ENCODE data around the gene CD248.
"Not testable (repeated sequence)": the region's sequence is repeated elsewhere in the genome, so short reads cannot be mapped to it uniquely, and the experiment has no call there.

Gene CD248

GRCh38 chr11:66276619-66277018 is 40.2 kb downstream of the CD248 start:
- DNase-seq (ENCODE audit: low read depth in 2 of 2), result not testable (repeated sequence)

DNA sequence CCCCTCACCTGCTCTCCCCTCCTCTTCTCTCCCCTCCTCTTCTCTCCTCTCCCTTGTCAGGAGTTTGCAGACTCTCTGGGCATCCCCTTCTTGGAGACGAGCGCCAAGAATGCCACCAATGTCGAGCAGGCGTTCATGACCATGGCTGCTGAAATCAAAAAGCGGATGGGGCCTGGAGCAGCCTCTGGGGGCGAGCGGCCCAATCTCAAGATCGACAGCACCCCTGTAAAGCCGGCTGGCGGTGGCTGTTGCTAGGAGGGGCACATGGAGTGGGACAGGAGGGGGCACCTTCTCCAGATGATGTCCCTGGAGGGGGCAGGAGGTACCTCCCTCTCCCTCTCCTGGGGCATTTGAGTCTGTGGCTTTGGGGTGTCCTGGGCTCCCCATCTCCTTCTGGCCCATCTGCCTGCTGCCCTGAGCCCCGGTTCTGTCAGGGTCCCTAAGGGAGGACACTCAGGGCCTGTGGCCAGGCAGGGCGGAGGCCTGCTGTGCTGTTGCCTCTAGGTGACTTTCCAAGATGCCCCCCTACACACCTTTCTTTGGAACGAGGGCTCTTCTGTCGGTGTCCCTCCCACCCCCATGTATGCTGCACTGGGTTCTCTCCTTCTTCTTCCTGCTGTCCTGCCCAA is 40.7 kb downstream of the CD248 start:
- no peak for DNase-seq (ENCODE audit: low read depth in 2 of 2)

DNA sequence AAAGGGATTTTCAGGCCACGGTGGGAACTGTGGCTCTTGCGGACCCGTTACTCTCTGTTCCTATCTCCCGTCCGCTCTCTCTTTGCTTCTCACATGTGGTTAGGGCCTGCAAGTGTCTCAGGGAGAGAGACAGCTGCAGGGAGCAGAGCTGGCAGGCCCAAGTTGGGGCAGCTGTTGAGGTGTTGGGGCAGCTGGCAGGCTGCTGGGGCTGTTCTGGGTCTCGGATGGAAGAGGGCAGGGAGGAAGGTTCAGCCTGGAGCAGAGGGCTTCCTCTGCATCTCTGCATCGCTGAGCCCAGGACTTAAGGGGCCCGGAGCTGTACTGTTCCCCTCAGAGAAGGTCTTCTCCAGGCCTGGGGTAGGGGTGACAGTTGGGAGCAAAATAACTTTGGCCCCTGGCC is 41.4 kb downstream of the CD248 start:
- DNase-seq (ENCODE audit: low read depth in 2 of 2), result no peak

GRCh38 chr11:66274219-66274618 is 42.6 kb downstream of the CD248 start:
- DNase-seq (ENCODE audit: low read depth in 2 of 2), result no peak

- no peak for DNase-seq (ENCODE audit: low read depth in 2 of 2)
These were observed 44.2 kb downstream of the CD248 start for GRCh38 chr11:66272596-66272995.

DNA sequence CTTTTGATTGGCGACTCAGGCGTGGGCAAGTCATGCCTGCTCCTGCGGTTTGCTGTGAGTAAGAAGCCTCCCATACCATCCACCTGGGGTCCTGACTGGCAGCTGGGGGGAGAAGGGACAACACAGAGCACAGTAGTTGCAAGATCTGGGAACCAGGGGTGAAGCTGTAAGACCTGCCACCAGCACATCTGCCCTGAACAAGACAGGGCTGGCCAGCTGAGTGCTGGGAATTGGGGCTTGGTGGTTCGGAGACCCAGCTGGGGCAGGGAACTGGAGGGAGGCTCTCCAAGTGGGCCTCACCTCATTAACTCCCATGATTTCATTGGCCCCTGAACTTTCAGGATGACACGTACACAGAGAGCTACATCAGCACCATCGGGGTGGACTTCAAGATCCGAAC is 45.0 kb downstream of the CD248 start:
- DNase-seq (ENCODE audit: low read depth in 2 of 2), result no peak

GRCh38 chr11:66268952-66269905 is 47.6 kb downstream of the CD248 start:
- no peak for DNase-seq (ENCODE audit: low read depth in 2 of 2)

DNA sequence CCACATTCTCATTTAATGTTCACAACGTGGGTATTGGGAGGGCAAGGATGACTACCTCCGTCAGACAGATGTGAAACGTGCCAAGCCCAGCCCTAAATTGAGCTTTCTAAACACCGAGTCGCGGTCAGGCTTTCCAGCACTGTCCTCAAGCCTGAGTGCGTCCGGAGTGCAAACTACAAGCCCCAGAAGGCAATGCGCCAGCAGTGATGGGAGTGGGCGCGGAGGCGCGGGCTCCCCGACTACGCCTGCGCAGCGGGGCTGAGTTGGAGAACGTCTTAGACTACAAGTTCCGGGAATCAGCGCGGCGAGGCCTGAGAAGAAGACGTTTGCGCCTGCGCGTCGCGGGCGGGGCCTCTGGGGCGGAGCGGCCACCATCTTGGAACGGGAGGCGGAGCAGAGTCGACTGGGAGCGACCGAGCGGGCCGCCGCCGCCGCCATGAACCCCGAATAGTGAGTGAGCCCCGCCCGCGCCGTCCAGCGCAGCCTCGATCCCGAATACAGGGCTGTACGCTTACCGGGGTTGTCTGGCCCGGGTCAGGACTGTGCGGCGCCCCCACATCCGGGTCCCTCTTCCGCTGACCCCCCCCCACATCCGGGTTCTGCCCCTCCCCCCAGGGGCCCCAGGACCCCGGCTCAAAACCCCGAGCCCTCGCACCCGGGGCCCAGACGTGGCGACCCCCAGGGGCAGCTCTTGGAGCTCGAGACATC is 48.4 kb downstream of the CD248 start, which contains the start of gene RAB1B:
TSS of gene RAB1B (plus strand) at position 396 of the 708 bp plus-strand sequence. CDS start at position 437, 41 bp downstream.
- DNase-seq (ENCODE audit: low read depth in 2 of 2), result peak; percentile 100

DNA sequence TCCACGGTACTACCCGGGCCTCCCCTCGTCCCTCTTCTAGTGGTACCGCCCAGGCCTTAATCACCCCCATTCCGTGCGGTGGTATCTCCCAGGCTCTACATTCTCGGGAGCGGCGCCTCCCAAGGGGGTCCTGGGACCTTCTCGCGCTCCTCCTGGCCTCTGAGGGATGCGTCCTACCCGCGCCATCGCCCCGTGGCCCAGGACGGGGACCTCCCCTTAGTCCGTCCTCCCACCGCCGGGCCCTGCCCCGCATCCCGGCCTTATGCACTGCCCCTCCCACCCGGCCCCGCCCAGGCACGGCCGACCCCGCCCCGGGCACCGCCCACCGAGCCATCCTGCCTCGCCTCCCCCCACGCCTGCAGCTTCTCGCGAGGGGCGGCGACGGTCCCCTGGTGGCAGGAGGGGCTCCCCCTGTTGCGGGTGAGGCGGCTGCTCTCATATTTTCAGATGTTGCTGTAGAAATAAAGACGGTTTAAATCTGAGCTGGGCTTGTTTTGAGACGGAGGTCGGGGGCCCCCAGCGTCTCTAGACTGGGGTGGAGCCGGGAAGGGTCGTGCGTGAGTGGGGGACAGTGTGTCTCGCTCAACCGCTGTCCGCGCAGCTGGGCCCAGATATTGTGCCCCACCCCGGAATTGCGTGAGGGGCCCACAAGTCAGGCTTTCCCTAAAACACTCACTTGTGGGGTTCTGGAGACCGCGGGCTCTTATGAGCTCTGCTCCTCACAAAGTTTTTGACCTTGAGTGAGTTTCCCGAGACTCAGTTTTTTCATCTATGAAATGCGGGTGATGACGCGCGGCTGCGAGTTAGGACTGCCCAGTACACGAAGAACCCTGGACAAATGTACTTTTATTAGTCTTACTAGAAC is 49.2 kb downstream of the CD248 start:
- peak; percentile 79 to 83 for DNase-seq (ENCODE audit: low read depth in 2 of 2)

- DNase-seq (ENCODE audit: low read depth in 2 of 2), result no peak
These were observed 49.8 kb downstream of the CD248 start for GRCh38 chr11:66267039-66267378.

DNA sequence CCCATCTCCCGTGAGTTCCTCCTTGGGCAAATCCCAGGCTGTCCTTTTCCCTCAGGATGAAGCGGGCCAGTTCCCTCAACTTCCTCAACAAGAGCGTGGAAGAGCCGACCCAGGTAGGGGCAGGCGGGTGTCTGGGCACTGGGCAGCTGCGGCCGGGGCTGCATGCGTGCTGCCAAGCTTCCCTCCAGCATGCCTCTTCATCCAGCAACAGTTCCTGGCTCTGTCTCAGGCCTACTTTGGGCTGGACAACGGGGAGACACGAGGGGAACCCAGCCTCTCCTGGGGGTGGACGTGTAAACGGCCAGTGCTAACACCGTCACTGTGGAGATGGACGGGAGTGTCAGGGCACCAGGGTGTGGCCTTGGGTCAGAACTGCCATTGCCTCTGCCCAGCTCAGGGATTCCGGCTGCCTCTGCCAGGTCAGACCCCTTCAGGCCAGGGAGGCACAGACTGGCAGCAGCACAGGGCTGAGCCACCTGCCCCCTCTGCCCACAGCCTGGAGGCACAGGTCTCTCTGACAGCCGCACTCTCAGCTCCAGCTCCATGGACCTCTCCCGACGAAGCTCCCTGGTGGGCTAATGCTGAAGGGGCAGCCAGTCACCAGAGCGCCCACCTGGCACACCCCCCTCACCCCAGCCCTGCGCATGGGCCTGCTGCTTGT is 50.3 kb downstream of the CD248 start:
- no peak for DNase-seq (ENCODE audit: low read depth in 2 of 2)

GRCh38 chr11:66265531-66266377 is 51.1 kb downstream of the CD248 start:
- no peak for DNase-seq (ENCODE audit: low read depth in 2 of 2)

DNA sequence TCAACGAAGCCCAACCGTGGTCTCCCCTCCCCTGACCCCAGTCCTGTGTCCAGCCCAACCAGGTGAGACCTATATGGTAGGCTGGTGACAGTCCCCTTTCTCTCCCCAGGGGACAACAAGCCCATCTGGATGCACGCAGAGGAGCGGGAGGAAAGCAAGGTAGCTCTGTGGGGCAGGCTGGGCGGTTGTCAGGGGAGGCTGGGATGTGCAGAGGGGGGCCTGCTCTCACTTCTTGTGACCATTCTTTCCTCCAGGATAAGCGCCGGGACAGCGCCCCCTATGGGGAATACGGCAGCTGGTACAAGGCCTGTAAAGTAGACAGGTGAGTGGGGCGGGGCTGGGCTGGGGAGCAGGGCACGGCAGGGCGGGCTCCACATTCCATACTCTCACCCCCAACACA is 51.9 kb downstream of the CD248 start:
- DNase-seq (ENCODE audit: low read depth in 2 of 2), result no peak

All from stimulated activated CD8-positive, alpha-beta memory T cell treated with anti-CD3 and anti-CD28 coated beads, Interleukin-15, amount 100 ng/mL, for 48 hours (primary cell).